CD4-positive, alpha-beta T cell treated with Interleukin-21 for 1 hour (primary cell): Measurements from ENCODE around the gene ANXA8.
"Not testable (repeated sequence)": the region's sequence is repeated elsewhere in the genome, so short reads cannot be mapped to it uniquely, and the experiment has no call there.

ENCODE experiments used
- DNase-seq: peaks from one replicate; pipeline ENCODE4 v3.0.0-alpha.2; 2020

Gene ANXA8

GRCh38 chr10:47483923-47484322 is at the start of gene ANXA8:
ANXA8 (minus strand) TSS chr10:47484115; CDS start chr10:47483933, 182 bp downstream.
- DNase-seq: not testable (repeated sequence)

GRCh38 chr10:47523475-47523874 is 39.6 kb upstream of the ANXA8 start, which contains the start of gene AGAP9:
AGAP9 (minus strand) TSS chr10:47523638; CDS start chr10:47523526, 112 bp downstream.
- not testable (repeated sequence) for DNase-seq

- DNase-seq: not testable (repeated sequence)
Measured at GRCh38 chr10:47502313-47502712, 18.4 kb upstream of the ANXA8 start.

GRCh38 chr10:47494226-47494625 is 10.3 kb upstream of the ANXA8 start:
- not testable (repeated sequence) for DNase-seq

- not testable (repeated sequence) for DNase-seq
Measured at GRCh38 chr10:47491600-47491999, 7.7 kb upstream of the ANXA8 start, which contains the start of gene FAM25G. FAM25G (minus strand) TSS chr10:47491700; CDS start chr10:47491674, 26 bp downstream.

- DNase-seq: not testable (repeated sequence)
Measured at GRCh38 chr10:47489630-47490029, 5.7 kb upstream of the ANXA8 start.

- not testable (repeated sequence) for DNase-seq
Measured at GRCh38 chr10:47485943-47486342, 2.0 kb upstream of the ANXA8 start.

- DNase-seq: not testable (repeated sequence)
Measured at GRCh38 chr10:47484786-47485185, 871 bp upstream of the ANXA8 start.

GRCh38 chr10:47482367-47482766 is 1.5 kb downstream of the ANXA8 start:
- not testable (repeated sequence) for DNase-seq

GRCh38 chr10:47481768-47482181 is 2.1 kb downstream of the ANXA8 start:
- DNase-seq: not testable (repeated sequence)

- not testable (repeated sequence) for DNase-seq
Measured at GRCh38 chr10:47481182-47481766, 2.6 kb downstream of the ANXA8 start.

- DNase-seq: not testable (repeated sequence)
Measured at GRCh38 chr10:47480133-47480532, 3.8 kb downstream of the ANXA8 start.

- DNase-seq: not testable (repeated sequence)
Measured at GRCh38 chr10:47478114-47478513, 5.8 kb downstream of the ANXA8 start.

- not testable (repeated sequence) for DNase-seq
Measured at GRCh38 chr10:47477078-47477477, 6.8 kb downstream of the ANXA8 start.

- DNase-seq: not testable (repeated sequence)
Measured at GRCh38 chr10:47475101-47475500, 8.8 kb downstream of the ANXA8 start.

- not testable (repeated sequence) for DNase-seq
Measured at GRCh38 chr10:47473516-47473915, 10.4 kb downstream of the ANXA8 start.

- DNase-seq: not testable (repeated sequence)
Measured at GRCh38 chr10:47472647-47473046, 11.3 kb downstream of the ANXA8 start.

GRCh38 chr10:47472072-47472471 is 11.8 kb downstream of the ANXA8 start:
- DNase-seq: not testable (repeated sequence)

- DNase-seq: not testable (repeated sequence)
Measured at GRCh38 chr10:47468731-47469528, 15.0 kb downstream of the ANXA8 start.

- not testable (repeated sequence) for DNase-seq
Measured at GRCh38 chr10:47467957-47468356, 16.0 kb downstream of the ANXA8 start.

- not testable (repeated sequence) for DNase-seq
Measured at GRCh38 chr10:47467458-47467857, 16.5 kb downstream of the ANXA8 start.

GRCh38 chr10:47465216-47465917 is 18.5 kb downstream of the ANXA8 start:
- DNase-seq: not testable (repeated sequence)
